ENCODE measurements around the gene HDAC9.

Gene HDAC9

DNA sequence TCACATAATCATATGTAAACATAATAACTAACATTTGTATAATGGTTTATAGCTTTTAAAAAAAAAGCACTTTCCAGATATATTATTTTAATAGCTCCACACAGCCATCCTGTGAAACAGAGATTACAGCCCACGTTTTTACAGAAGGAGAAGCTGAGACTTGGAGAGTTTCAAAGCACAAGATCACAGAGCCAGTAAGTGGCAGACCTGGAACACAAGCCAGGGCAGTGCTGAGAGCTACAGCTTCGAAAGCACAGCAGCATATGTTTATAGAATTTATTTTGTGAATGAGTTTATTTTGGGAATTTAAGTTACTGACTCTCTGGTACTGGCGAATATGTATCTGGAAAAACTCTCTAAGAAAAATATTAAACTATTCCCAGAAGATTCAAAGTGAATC is 149.4 kb downstream of the HDAC9 start:
- intact Hi-C loops (cut with DNase I; ENCODE audit: low total_unique reads): no loop called here
- peak overlapping the region; percentile 8 to 19 for H3K27ac ChIP-seq

GRCh38 chr7:18647582-18647981 is 152.0 kb downstream of the HDAC9 start:
- Histone ChIP-seq H3K9me3 (no peaks in the 10 kb centered on the region), H3K27me3 (no peaks in the 10 kb centered on the region), H3K4me3 (no peak overlapping the region), H3K4me1 (peaks cover 0 to 8% (median 2%) of the 10 kb centered on the region in 4 donors), H3K36me3 (peaks cover 21 to 23% (median 23%) of the 10 kb centered on the region in 3 donors), H3K27ac (no peak overlapping the region)
- no peak for TF ChIP-seq CTCF (IDR thresholded peaks at IDR 0.05)
- DNase-seq: no peak
- intact Hi-C loops (cut with DNase I; ENCODE audit: low total_unique reads): no loop called here

More for the DNA sequence above, 149.4 kb downstream of the HDAC9 start:
- Histone ChIP-seq H3K4me1 (peaks cover 0 to 8% (median 2%) of the 10 kb centered on the region in 4 donors), H3K27me3 (no peaks in the 10 kb centered on the region), H3K36me3 (peaks cover 21 to 23% (median 23%) of the 10 kb centered on the region in 3 donors), H3K9me3 (no peaks in the 10 kb centered on the region), H3K4me3 (no peak overlapping the region)
- TF ChIP-seq CTCF (IDR thresholded peaks at IDR 0.05): no peak
- no peak for DNase-seq

- TF ChIP-seq CTCF (IDR thresholded peaks at IDR 0.05): no peak
- Histone ChIP-seq H3K4me1 (peaks cover 0 to 9% (median 2%) of the 10 kb centered on the region in 4 donors), H3K27ac (no peak overlapping the region), H3K4me3 (no peak overlapping the region), H3K36me3 (peaks cover 21 to 23% (median 23%) of the 10 kb centered on the region in 3 donors), H3K27me3 (no peaks in the 10 kb centered on the region), H3K9me3 (no peaks in the 10 kb centered on the region)
- intact Hi-C loops (cut with DNase I; ENCODE audit: low total_unique reads): no loop called here
- no peak for DNase-seq
Observed at GRCh38 chr7:18648849-18649758, 153.6 kb downstream of the HDAC9 start.

GRCh38 chr7:18653381-18654155 is 158.0 kb downstream of the HDAC9 start:
- DNase-seq: no peak
- intact Hi-C loops (cut with DNase I; ENCODE audit: low total_unique reads): no loop called here
- Histone ChIP-seq H3K27me3 (no peaks in the 10 kb centered on the region), H3K4me3 (no peak overlapping the region), H3K27ac (no peak overlapping the region), H3K36me3 (peaks cover 7 to 13% (median 12%) of the 10 kb centered on the region in 3 donors), H3K4me1 (peaks cover 0 to 31% (median 3%) of the 10 kb centered on the region in 4 donors), H3K9me3 (no peaks in the 10 kb centered on the region)
- TF ChIP-seq CTCF (IDR thresholded peaks at IDR 0.05): no peak

- Histone ChIP-seq H3K27me3 (no peaks in the 10 kb centered on the region), H3K4me3 (no peak overlapping the region), H3K36me3 (peaks cover 0 to 2% (median under 1%) of the 10 kb centered on the region in 3 donors), H3K9me3 (no peaks in the 10 kb centered on the region), H3K27ac (no peak overlapping the region), H3K4me1 (peaks cover 0 to 31% (median 3%) of the 10 kb centered on the region in 4 donors)
- DNase-seq: no peak
- intact Hi-C loops (cut with DNase I; ENCODE audit: low total_unique reads): no loop called here
- TF ChIP-seq CTCF (IDR thresholded peaks at IDR 0.05): no peak
Observed at GRCh38 chr7:18654709-18655108, 159.2 kb downstream of the HDAC9 start.
